Measurements from ENCODE around the gene STX17.
"Not testable (repeated sequence)": the region's sequence is repeated elsewhere in the genome, so short reads cannot be mapped to it uniquely, and the experiment has no call there.

The STX17 gene

DNA sequence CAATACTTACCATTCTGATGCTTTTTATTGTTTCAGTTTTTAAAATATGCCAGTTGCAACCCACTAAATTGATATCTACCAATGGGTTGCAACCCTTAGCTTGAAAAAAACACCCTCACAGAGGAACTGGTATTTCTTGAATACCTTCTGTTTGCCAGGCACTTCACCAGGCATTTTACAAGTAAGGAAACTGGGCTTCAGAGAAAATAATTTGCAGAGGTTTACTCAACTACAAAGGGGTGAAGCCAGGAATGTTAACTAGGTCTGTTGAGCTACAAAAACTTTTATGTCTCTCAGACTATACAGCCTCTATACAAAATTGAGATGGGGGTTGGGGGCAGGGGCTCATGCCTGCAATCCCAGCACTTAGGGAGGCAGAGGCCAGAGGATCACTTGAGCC is 65.0 kb downstream of the STX17 start:
- DNase-seq = no peak

DNA sequence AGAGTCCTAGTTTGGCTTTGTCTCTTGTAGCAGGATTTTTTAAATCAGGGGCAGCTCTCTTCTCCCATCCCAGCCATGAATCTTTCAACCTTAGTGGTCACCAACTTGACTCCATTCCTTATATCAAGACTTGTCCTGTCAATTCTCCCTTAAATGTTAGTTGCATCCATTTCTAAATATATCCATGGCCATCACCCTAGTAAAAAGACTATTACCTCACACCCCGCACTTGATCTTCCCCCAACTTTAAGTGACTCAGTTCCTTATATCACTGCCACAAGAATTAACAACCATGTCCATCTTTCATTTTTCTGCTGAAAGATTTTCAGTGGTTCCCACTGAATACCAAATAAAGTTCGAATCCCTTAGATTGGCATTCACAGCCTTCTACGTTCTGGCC is 67.0 kb downstream of the STX17 start:
- DNase-seq = no peak

DNA sequence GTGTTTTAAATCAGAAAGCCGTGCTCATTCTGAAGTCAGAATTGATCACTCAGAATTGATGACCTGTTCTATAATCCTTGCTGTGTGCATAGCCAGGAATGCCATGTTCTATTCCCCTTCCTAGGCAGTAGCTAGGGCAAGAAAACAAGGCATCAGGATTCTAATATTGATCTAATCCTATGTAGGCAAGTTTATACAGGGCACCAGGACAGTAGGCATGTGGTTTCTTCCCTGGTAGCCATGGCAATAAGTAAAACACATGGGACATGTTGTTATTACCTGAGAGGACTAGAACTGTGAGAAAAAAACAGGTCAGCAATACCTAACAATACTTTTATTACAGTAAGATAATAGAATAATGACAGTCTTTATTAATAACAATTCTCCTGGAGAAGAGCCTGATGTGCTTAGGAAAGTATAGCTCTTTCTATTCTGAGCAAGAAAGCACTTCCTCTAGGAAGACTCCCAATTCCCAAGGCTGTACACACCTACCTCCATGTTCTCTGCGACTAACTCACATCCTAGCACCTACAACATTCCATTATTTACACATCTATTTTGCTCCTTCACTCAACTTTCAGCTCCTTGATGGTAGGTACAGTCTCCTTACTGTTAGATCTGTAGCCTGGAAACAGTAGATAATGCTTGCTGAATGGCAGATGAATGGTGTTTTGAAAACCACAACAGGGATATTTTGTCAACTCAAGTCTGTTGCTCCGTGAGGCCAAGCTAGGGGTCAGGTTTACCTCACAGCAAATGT is 70.8 kb downstream of the STX17 start:
- DNase-seq = no peak

DNA sequence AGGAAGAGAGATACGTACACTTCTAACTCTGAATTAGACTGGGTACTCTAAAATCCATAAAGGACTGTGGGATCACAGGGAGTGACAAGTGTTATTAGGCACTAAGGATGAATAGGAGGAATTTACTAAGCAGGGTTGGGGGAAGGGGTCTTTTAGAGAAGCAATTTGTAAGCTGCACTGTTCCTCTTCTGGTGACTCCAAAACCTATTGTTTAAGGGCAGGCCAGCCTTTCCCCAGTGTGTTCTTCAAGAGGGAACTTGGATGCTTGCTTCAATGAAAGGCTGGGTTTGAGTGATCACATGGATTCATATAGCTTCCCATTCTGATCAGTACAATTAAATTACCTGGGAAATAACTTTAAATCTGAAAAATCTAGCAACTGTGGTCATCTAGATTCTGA is 71.8 kb downstream of the STX17 start:
- no peak for DNase-seq

DNA sequence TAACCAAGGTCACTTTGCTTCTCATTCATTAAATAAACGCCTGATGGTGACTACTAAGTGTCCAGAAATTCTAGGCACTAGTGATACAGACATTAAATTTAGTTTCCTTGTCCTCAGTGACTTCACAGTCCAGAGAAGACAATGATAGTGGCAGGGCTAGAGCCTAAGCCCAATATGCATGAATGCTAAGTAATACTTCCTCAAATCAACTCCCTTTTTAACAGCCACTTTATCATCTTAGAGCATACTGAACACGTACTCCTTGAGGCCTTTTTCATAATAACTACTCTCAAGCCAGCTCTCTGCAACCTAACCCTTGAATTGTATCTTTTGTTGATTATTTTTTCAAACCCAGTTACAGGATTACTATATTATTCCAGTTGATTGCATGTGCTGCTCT is 74.1 kb downstream of the STX17 start:
- no peak for DNase-seq

DNA sequence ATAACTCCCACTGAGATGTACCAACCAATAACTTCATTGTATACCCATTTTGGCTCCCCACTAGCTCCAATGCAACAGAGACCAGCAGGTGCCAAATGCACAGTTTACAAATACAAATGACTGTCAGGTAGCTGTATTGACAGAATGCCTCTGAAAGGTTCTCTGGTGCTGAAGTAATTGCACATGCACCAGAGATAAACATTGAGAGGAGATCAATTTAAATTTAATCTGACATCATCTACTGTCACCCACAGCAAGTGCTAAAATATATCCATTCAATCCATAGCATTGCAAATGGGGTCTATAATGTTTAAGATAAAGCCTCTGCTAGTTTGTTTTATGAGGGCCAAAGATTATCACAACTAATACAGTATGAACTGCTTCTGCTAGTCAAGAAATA is 80.2 kb downstream of the STX17 start:
- no peak for DNase-seq

DNA sequence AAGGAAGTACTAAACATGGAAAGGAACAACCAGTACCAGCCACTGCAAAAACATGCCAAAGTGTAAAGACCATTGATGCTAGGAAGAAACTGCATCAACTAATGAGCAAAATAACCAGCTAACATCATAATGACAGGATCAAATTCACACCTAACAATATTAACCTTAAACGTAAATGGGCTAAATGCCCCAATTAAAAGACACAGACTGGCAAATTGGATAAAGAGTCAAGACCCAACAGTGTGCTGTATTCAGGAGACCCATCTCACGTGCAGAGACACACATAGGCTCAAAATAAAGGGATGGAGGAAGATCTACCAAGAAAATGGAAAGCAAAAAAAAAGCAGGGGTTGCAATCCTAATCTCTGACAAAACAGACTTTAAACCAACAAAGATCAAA is 84.1 kb downstream of the STX17 start:
- not testable (repeated sequence) for DNase-seq

DNA sequence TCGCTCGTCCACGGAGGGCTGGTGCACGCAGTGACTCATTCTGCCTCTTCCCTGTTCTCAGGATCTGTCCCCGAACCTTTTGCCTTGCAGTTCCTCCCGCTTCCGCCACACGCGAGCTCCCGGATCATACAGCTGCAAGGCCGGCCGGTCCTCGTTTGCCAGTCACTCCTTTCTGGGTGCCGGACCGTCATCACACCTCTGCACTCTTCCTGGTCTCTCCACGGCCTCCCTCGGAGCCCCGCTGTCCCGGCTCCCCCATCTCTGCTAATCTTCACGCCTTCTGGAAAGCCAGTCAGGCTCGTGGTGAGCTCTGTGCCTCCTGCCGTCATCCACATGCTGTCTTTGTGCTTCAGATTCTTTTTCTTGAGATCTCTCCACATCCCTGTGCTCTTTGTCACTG is 91.8 kb downstream of the STX17 start:
- no peak for DNase-seq

DNA sequence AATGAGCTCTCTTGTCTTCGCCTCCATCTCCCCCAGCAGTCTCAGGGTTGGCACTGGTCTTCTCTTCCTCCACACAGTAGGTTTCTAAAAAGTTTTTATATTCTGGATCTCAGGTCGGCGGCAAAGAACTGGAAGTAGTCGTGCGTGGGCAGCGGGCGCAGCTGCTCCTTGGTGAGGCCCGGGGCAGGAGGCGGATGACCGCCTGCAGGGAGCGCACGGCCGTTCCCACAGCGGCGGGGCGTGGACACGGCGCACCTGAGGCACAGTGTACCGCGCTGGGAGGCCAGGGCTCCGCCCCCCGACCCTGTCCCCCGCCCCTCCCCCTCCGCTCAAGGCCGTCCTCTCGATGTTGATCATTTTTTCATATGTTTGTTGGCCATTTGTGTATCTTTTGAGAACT is 92.4 kb downstream of the STX17 start:
- DNase-seq = no peak

DNA sequence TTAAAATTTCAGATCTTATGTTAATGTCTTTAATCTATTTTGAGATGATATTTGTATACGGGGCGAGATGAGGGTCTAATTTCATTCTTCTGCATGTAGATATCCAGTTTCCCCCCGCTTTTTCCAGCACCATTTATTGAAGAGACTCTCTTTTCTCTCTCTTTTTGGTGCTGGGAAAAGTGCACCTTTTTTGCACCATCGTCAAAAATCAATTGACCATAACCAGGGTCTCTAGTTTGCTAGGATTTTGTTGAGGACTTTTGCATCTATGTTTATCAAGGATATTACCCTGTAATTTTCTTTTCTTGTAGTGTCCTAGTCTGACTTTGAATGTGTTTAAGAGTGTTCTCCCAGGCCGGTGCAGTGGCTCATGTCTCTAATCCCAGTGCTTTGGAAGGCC is 93.3 kb downstream of the STX17 start:
- no peak for DNase-seq

DNA sequence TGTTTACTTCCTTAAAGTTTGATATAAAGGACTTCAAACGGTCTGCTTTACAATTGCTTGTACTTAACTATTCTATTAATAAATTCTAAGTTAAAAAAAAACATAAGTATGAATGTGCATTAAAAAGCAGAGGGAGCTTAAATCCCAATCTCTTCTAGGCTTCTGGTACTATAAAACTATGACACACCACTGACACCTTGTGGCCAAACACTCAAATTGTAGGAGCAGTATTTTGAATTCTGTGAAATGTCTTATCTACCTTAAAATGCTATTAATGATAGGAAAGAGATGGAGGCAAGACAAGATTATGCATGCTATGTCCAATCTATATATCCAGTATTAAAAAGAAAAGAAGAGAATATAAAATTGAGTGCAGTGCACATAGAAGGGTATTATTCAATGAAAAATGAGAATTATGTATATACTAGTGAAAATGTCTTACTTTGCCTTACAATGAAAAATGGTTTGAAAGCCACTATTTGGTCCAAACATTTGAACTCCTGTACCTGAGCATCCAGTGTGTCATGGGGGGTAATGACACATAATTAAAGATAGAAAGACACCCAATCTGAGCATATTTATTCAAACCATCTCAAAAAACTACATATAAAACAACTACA is 104.7 kb downstream of the STX17 start:
- peak; percentile 37 for DNase-seq

DNA sequence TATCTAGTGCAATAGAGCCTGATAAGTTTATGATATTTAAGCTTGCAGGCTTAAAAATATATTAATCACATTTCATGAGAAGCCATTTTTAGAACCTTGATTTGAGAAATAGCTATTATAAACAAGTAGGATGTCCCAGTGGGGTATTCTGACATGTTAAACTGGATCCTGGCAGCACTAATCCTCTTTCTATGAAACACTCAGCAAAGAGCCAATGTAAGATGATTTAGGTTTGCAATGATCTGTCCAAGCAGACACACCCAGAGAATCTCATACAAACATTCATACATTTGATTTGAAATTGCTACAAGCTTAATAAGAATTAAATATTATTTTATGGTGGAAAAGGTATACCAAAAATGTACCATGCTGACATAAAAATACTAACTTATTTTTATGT is 105.8 kb downstream of the STX17 start:
- no peak for DNase-seq

DNA sequence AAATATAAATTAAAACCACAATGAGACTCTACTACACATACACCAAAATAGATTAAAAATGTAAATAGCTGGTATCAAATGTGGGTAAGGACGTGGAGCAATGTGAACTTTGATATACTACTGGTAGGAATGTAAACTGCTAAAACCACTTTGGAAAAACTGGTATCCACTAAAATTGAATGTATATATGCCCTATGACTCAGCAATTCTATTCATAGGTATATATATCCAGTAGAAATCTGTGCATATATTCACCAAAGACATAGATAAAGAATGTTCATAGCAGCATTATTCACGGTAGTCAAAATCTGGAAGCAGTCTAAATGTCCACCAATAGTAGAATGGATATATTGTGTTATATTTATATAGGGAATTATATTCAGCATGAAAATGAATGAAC is 107.1 kb downstream of the STX17 start:
- no peak for DNase-seq

DNA sequence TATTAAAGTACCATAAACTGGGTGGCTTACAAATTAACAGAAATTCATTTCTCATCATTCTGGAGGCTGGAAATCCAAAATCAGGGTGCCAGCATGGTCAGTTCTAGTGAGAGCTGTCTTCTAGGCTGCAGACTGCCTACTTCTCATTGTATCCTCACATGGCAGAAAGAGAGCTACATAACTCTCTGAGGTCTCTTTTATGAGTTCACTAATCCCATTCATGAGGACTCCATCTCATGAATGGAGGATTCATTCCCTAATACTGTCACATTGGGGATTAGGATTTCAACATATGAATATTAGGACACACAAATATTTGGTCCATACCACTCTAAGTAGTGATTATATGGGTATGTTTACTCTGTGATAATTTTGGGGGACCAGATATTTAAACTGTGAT is 108.4 kb downstream of the STX17 start:
- DNase-seq = no peak

DNA sequence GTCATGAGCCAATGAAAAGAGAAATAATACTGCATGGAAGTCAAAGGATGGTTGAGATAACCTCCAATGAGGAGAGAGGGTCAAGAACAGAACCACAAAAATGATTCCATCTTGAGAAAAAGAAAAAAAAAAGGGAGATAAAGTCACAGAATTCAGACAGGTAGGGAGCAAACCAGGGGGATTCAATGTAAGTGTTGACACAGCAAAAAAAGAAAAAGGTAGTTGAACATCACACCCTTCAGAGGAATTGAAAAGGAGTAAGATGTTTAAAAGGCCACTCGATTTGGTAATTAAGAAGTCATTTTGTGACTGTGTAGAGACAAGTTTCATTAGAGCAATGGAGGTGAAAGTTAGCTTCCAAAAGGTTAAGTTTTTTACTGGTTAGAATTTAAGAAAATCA is 113.1 kb downstream of the STX17 start:
- DNase-seq = no peak

Measured in fibroblast of skin of abdomen (primary cell).